Measurements from ENCODE around the gene DGCR8.

Gene DGCR8

GRCh38 chr22:20111689-20112622, 31.9 kb downstream of the DGCR8 start:
- no peak for DNase-seq

DNA sequence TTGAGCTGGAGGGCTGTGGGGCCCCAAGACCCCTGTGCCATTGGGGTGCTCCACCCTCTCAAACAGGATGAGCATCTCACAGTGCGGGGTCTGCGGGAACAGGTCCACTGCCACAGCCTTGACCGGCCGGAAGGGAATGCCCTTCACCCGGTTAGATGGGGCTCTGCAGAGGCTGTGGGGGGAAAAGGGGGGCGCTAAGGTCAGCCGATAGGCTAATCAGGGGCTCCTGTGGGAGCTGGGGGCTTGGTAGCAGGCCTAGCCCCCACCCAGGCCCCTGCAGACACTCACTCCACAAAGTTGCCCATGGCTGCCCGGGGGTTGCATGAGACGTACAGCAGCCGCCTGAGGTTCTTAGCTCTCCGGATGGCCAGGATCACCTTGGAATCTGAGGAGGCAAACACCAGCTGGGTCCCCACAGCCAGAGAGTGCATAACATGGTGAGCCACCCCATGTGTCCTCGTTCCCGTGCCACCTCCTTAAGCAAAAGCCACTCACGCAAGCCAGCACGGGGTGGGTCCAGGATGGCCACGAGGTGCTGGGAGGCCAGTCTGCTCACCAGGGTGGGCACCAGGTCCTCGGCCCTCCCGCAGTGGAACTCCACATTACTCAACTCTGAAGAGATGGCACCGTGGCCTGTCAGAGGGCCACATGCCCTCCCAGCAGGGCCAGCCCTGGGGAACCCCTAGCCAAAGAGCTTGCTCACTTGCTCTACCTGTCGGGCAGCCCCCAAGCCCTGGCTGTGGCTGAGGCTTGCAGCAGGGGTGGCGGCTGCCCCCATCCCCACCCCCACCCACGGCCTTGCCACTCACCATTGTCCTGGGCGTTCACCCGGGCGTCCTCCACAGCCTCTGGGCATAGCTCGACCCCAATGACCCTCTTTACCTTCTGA, 32.8 kb downstream of the DGCR8 start:
- DNase-seq, result no peak

DNA sequence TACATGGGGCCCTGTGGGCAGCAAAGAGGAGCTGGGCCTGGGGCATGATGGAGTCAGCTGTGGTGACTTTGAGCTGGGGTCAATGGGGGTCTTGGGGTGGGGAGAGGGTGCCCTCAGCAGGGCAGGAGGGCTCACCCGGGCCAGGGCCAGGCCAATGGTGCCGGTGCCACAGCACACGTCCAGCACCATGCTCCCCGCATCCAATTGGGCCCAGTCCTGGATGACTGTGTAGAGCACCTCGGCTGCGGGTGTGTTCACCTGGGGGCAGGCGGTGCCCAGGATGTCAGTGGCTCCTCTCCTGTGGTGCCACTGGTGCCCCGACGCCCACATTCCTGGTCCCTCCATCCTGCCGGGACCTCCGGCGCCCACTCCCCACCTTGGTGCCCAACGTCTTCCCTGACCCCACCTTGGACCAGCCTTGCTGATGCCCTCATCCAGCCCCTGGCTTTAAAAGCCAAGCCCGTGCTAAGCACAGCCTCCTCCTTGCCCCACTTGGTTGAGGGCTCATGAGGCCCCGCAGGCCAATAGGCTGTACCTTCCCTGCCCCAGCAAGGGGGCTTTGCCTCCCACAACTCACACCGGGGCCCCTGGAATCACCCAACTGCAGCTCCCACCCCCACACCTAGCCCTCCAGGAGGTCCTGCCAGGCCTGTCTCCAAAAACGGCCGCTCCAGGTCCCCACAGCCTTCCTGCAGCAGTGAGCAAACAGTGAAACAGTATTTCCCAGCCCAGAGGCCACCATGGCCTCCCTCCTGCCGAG, 33.7 kb downstream of the DGCR8 start:
- no peak for DNase-seq

DNA sequence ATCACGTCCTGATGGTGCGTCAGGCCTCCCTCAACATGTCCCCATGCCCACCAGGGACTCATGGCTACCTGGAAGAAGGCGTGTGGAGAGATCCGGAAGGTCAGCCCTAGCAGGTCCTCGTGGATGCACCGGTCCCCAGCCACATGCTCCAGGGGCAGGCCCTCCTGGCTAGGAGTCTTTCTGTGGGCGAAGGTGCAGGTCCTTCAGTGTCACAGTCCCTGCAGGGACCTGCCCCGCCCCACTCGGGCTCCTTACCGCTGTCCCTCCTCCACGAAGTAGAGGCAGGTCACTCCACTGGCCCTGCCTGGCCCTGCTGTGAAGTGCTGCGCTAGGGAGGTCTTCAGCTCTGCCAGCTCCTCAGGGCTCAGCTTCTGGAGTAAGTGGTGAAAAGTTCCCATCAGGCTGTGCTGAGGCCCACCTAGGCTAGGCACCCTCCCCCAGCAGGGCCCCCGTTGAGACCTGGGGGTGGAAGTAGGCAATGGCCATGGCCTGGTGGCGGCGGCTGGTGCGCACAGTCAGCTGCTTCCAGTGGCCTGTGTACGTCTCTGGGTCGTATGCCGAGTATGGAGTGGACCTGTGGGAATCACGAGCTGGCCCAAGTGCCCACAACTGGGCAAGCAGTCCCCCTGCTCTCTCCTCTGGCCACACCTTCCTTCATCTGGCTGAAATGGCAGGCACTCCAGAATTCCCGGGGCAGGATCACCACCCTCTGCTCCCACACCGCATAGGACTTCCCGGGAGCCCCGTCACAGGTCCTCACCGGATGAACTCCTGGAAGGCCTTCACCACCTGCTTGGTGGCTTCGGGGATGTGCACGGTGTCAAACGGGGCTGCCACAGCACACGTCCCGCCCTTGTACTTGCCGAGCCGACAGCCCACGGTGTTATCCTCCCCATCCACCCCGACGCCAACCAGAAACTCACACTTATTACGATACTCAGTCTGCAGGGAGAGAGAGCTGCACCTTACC, 34.8 kb downstream of the DGCR8 start:
- no peak for DNase-seq

GRCh38 chr22:20115691-20116375, 35.8 kb downstream of the DGCR8 start, which contains the start of gene RANBP1:
TSS of gene RANBP1 (plus strand) at chr22:20116104. CDS start at chr22:20116185, 81 bp downstream.
- DNase-seq, result no peak

DNA sequence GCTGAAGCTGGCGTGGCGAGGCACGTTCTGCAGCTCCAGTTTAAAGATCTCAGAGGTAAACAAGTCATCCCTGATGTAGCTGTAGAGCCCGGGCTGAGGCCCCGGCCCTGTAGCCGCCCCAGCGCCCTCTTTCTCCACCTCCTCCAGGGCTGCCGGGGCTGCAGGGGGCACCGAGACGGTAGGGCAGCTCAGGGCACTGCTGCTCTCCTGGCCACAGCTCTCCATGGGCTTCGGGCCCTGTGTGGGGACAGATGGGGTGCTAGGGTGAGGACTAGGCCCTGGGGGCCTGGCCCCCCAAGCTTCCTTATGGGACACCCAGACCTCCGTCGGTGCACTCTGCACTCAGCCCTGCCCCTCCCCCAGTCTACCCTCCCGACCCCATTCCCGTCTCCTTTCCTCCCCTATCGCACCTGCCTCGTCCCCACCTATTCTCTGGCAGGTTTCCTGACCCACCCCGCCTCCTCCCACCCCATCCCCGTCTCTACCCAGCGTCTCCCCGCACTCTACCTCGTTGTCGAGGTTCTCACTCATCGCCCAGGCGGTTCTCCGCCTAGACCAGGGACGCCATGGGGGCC, 36.4 kb downstream of the DGCR8 start:
- DNase-seq, result no peak

DNA sequence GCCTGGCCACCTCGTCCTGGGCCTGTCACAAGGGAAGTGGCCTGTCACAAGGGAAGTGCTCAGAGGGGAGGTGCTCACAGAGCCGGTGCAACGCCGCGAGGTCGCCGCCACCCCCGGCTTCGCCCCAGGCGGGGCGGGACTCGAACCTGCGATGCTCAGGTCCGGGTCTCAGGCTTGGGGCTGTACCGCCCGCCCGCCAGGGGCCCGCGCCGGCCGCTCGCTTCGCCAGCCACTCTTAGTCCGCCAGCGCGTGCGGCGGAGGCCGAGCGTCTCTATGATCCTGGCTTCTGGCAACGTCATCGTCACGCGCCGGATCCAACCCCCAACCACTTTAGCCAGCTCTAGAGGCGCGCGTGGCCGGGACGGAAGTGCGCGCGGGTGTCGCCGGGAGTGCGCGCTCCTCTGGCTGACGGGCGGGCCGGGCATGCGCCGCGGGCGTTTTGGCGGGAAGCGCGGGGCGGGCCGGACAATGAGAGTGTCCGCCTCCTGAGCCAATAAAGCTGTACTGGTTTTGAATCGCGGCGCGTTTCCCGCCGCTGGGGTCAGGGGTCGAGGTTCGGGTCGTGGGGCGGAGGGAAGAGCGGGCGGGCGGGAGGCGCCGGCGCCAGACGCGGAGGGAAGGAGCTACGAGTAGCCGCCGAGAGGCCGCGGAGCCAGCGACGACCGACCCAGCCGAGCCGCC, 37.1 kb downstream of the DGCR8 start, which contains the start of gene TRMT2A:
TSS of gene TRMT2A (minus strand) at position 276 of the 682 bp plus-strand sequence. CDS start 320 bp downstream, outside the sequence.
- DNase-seq, result peak; percentile 98

- no peak for DNase-seq
Observed at GRCh38 chr22:20117633-20118299, 37.7 kb downstream of the DGCR8 start.

- DNase-seq, result no peak
Observed at GRCh38 chr22:20118300-20119020, 38.4 kb downstream of the DGCR8 start.

- no peak for DNase-seq
Observed at GRCh38 chr22:20121856-20122415, 41.9 kb downstream of the DGCR8 start.

GRCh38 chr22:20123366-20124082, 43.5 kb downstream of the DGCR8 start:
- no peak for DNase-seq

GRCh38 chr22:20124083-20124787, 44.2 kb downstream of the DGCR8 start:
- DNase-seq, result no peak

- DNase-seq, result no peak
Observed at GRCh38 chr22:20125201-20126174, 45.4 kb downstream of the DGCR8 start.

GRCh38 chr22:20126284-20127029, 46.4 kb downstream of the DGCR8 start:
- no peak for DNase-seq

Data from NCI-H2171 (cell line).